Cardiac muscle cell (in vitro differentiated cells and primary cell): ENCODE data around the gene SLC39A11. TPM values are rescaled to one million over a fixed set of nuclear protein-coding genes. Genes with fewer than 3 reads are reported as not detected.

Experiments used
- DNase-seq, 2 donors: peaks; one replicate each; pipeline versions ENCODE4 v3.0.0 to v3.0.0-alpha.2; 2010 to 2017; ENCODE audit warnings: low read depth in 1 of 2, low spot score in 1 of 2
- H3K27ac ChIP-seq: fragments of 200-600 bp; sonication (generic); 2 replicates; pipeline ENCODE4 v1.5.1; 2016
- H3K27me3 ChIP-seq: fragments of 200-600 bp; sonication (generic); 2 replicates; pipeline ENCODE4 v1.6.0; 2016; ENCODE audit warnings: control low read depth
- H3K36me3 ChIP-seq: fragments of 200-600 bp; sonication (generic); 2 replicates; pipeline ENCODE4 v1.5.1; 2016; ENCODE audit warnings: control low read depth
- H3K4me1 ChIP-seq: fragments of 200-600 bp; sonication (generic); 2 replicates; pipeline ENCODE4 v1.8.1; 2017; ENCODE audit warnings: low read depth, mild to moderate bottlenecking, mixed run types
- H3K4me3 ChIP-seq: fragments of 200-600 bp; sonication (generic); 2 replicates; pipeline ENCODE4 v1.5.1; 2016; ENCODE audit warnings: mild to moderate bottlenecking
- H3K9me3 ChIP-seq: fragments of 200-600 bp; sonication (generic); 2 replicates; pipeline ENCODE4 v1.5.1; 2017; ENCODE audit warnings: low read depth, mild to moderate bottlenecking, control low read depth
- CTCF ChIP-seq: IDR thresholded peaks from 2 replicates; pipeline ENCODE4 v1.5.1; 2012; ENCODE audit warnings: low read depth, mild to moderate bottlenecking, low read length
- polyA plus RNA-seq: library from polyadenylated mRNA; unstranded; fragments of >200 nt; fragmentation: Nextera tagmentation; extraction: Ambion mirVana; gene quantifications from 2 replicates; pipeline ENCODE4 v1.2.1, GENCODE V29; 2016
- total RNA-seq: library from RNA; depleted of rRNA; stranded (reverse); fragments of >200 nt; gene quantifications from 2 replicates; pipeline ENCODE4 v1.2.3, GENCODE V29; 2016

The SLC39A11 gene
- total and polyA plus RNA-seq, 2 experiments from 2014 or later: 5.9 to 11.7 TPM

- Histone ChIP-seq H3K4me1 (no peaks in the 10 kb centered on the region), H3K9me3 (no peaks in the 10 kb centered on the region), H3K27me3 (no peaks in the 10 kb centered on the region), H3K36me3 (no peaks in the 10 kb centered on the region), H3K27ac (no peak overlapping the region), H3K4me3 (no peak overlapping the region)
- no peak for DNase-seq
- TF ChIP-seq CTCF: no peak
These were observed 160.9 kb downstream of the SLC39A11 start for GRCh38 chr17:72931635-72932034.

DNA sequence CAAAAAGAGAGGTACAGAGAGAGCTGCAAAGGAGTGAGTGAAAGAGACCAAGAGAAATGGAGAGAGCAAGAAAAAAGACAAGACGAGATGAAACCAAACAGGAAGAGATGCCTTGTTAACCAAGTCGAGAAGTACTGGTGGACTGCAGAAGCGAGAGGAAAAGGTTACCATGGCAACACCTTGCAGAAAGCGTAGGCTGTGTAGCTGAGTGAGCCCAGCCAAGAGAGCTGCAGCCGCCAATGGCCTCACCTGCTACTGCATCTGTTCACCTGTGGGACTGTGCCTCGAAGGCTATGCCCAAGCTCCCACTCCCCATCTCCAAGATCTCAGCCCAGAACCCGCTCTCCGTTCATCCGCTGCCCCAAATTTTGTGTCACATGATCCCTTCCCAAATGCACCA is 161.3 kb downstream of the SLC39A11 start:
- H3K4me1 ChIP-seq: no peaks in the 10 kb centered on the region
- no peaks in the 10 kb centered on the region for H3K9me3 ChIP-seq
- no peak for DNase-seq
- TF ChIP-seq CTCF: no peak
- H3K27me3 ChIP-seq: no peaks in the 10 kb centered on the region
- no peak overlapping the region for H3K27ac ChIP-seq
- H3K4me3 ChIP-seq: no peak overlapping the region
- no peaks in the 10 kb centered on the region for H3K36me3 ChIP-seq

GRCh38 chr17:72930031-72930430 is 162.5 kb downstream of the SLC39A11 start:
- Histone ChIP-seq H3K36me3 (no peaks in the 10 kb centered on the region), H3K27ac (no peak overlapping the region), H3K4me3 (no peak overlapping the region), H3K27me3 (no peaks in the 10 kb centered on the region), H3K9me3 (no peaks in the 10 kb centered on the region), H3K4me1 (no peaks in the 10 kb centered on the region)
- DNase-seq: no peak
- no peak for TF ChIP-seq CTCF

GRCh38 chr17:72928454-72929136 is 163.9 kb downstream of the SLC39A11 start:
- Histone ChIP-seq H3K9me3 (no peaks in the 10 kb centered on the region), H3K27me3 (no peaks in the 10 kb centered on the region), H3K4me3 (no peak overlapping the region), H3K4me1 (no peaks in the 10 kb centered on the region), H3K36me3 (no peaks in the 10 kb centered on the region), H3K27ac (no peak overlapping the region)
- DNase-seq: no peak
- no peak for TF ChIP-seq CTCF

DNA sequence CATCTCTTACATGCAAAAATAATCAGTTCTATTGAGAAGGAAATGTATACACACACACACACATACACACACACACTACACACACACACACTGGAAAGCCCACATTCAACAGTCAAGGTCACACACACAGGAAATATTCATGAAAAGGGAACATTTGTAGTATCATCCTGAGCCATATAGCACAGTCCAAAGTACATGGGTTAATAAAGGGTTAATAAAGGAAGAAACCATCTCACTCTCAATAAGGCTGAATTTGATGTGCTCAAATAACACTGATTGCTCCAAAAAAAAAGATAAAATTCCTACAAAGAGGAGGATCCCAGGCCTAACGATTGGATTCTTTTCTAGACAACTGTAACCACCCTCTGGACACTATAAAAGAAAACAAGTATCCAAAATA is 164.7 kb downstream of the SLC39A11 start:
- Histone ChIP-seq H3K4me3 (no peak overlapping the region), H3K27me3 (no peaks in the 10 kb centered on the region), H3K4me1 (no peaks in the 10 kb centered on the region), H3K9me3 (no peaks in the 10 kb centered on the region), H3K36me3 (no peaks in the 10 kb centered on the region), H3K27ac (no peak overlapping the region)
- no peak for TF ChIP-seq CTCF
- no peak for DNase-seq
